ENCODE data around the gene FAIM. TPM values are rescaled to one million over a fixed set of nuclear protein-coding genes. Genes with fewer than 3 reads are reported as not detected.
"Not testable (repeated sequence)": the region's sequence is repeated elsewhere in the genome, so short reads cannot be mapped to it uniquely, and the experiment has no call there.

FAIM gene, protein sequence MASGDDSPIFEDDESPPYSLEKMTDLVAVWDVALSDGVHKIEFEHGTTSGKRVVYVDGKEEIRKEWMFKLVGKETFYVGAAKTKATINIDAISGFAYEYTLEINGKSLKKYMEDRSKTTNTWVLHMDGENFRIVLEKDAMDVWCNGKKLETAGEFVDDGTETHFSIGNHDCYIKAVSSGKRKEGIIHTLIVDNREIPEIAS
- polyA plus RNA-seq (2012; ENCODE audit: insufficient read depth, insufficient read length), result 22.0 TPM

DNA sequence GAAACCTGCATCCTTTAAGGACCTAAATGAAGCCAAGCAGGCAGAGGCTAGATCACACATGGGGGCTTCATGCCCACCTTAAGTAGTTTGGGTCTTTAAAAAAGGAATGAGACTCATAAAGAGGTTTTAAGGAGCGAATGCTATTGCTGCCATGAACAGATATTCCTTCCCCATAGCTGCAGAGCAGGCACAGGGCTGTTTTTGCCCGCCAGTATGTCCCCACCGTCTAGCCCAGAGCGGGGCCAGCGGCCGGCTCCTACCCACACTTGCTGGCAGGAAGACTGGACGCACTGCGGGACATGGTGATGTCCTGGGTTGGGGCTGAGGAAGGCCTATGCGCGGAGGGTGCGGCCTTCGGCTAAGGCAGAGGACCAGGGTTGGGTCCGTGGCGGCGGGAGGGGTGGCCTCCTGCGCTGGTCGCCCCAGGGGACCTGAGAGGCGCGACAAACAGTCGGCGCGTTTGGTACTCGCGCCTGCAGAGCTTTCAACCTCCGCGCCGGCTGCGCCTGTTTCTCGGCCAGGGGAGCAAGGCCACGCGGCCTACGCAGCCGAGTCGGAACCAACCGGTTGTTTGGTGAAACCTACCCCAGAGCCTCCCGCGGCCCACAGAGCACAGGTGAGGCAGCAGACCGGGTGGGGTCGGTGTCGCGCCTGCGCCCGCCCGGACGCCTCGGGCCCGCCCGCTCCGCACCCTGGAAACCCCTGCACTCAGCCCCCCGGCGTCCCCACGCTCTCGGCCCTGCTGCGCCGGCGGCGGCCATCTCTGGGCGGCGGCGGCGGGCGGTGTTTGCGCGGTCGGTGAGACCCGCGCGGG, at the start of gene FAIM:
Gene FAIM (plus strand): TSS at position 450 of the 814 bp plus-strand sequence. CDS start 10,956 bp downstream, outside the sequence.
- peak within 1 kb of the TSS; percentile 61 for H3K4me3 ChIP-seq (ENCODE audit: low read length)
- DNase-seq (ENCODE audit: low read depth, low spot score), result no peak

DNA sequence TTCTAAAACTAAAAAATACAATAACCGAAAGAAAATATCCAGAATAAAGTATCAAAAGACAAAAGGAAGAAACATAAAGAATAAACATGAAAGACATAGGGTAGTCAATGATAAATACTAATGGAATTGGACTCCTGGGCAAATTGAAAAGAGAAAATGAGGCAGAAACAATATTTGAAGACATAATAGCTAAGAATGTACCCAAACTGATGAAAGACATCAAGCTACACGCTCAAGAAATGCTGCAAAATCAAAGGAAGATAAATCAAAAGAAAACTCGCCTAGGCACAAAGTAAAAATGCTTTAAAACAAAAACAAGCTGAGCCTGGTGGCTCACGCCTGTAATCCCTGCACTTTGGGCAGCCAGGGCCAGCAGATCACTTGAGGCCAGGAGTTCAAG, 49.4 kb upstream of the FAIM start:
- DNase-seq (ENCODE audit: low read depth, low spot score), result no peak
- no peak overlapping the region for H3K4me3 ChIP-seq (ENCODE audit: low read length)

DNA sequence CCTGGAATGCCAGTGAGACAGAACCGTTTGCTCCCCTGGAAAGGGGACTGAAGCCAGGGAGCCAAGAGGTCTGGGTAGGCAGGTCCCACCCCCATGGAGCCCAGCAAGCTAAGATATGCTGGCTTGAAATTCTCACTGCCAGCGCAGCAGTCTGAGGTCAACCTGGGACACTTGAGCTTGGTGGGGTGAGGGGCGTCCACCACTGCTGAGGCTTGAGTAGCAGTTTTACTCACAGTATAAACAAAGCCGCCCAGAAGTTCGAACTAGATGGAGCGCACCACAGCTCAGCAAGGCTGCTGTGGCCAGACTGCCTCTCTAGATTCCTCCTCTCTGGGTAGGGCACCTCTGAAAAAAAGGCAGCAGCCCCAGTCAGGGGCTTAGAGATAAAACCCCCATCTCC, 48.1 kb upstream of the FAIM start:
- no peak overlapping the region for H3K4me3 ChIP-seq (ENCODE audit: low read length)
- no peak for DNase-seq (ENCODE audit: low read depth, low spot score)

DNA sequence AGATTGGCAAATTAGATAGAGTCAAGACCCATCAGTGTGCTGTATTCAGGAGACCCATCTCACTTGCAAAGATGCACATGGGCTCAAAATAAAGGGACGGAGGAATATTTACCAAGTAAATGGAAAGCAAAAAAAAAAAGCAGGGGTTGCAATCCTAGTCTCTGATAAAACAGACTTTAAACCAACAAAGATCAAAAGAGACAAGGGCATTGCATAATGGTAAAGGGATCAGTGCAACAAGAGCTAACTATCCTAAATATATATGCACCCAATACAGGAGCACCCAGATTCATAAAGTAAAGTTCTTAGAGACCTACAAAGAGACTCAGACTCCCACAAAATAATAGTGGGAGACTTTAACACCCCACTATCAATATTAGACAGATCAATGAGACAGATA, 45.7 kb upstream of the FAIM start:
- not testable (repeated sequence) for DNase-seq (ENCODE audit: low read depth, low spot score); H3K4me3 ChIP-seq (ENCODE audit: low read length)

DNA sequence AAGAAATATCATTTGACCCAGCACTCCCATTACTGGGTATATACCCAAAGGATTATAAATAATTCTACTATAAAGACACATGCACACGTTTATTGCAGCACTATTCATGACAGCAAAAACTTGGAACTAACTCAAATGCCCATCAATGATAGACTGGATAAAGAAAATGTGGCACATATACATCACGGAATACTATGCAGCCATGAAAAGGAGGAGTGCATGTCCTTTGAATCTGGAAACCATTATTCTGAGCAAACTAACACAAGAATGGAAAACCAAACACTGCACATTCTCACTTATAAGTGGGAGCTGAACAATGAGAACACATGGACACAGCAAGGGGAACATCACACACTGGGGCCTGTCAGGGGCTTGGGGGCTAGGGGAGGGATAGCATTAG, 42.3 kb upstream of the FAIM start:
- not testable (repeated sequence) for H3K4me3 ChIP-seq (ENCODE audit: low read length); DNase-seq (ENCODE audit: low read depth, low spot score)

DNA sequence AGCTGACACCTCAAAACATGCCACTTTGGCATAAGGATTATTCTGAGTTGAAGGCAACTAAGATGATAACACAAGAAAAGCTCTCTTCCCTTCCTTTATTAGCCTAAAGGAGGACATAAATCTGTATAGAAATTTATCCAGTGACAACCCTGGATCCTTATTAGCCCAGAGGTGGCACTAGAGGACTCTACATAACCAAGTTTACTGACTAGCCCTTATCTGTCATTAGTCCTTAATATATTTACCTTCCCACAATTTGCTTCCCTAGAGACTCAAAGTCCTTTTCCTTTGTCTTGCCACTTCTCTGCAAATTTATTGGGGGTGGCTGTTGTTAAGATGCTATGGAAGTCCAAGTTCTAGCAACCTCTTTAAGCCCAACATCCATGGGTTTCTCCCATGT, 41.2 kb upstream of the FAIM start:
- no peak for DNase-seq (ENCODE audit: low read depth, low spot score)
- no peak overlapping the region for H3K4me3 ChIP-seq (ENCODE audit: low read length)

DNA sequence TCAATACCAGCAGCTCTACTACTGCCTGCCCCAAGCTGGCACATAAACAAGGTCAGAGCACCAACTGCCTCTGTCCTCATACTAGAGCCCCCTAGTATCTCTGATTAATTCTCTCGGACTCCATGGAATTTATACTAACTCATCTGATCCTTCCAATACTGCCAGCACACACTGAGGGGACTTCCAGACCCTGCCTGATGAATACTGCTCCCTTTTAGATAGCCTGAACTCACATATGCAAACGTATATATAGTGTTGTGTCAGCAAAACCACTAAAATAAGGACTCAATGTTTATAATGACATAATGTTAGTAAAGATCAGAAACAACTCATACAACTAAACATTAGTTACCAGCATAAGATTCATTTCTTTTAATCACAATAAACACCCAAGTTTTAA, 39.5 kb upstream of the FAIM start:
- no peak overlapping the region for H3K4me3 ChIP-seq (ENCODE audit: low read length)
- no peak for DNase-seq (ENCODE audit: low read depth, low spot score)

DNA sequence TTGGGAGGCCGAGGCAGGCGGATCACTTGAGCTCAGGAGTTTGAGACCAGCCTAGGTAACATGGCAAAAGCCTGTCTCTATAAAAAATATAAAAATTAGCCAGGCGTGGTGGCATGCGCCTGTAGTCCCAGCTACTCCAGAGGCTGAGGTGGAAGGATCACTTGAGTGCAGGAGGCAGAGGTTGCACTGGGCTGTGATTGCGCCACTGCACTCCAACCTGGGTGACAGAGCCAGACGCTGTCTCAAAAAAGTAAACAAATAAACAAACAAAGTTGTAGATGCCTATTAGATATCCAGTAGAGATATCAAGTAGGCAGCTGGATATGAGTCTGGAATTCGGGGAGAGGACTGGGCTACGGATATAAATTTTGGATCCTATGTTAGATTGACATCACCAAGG, 38.9 kb upstream of the FAIM start:
- H3K4me3 ChIP-seq (ENCODE audit: low read length); DNase-seq (ENCODE audit: low read depth, low spot score): not testable (repeated sequence)

DNA sequence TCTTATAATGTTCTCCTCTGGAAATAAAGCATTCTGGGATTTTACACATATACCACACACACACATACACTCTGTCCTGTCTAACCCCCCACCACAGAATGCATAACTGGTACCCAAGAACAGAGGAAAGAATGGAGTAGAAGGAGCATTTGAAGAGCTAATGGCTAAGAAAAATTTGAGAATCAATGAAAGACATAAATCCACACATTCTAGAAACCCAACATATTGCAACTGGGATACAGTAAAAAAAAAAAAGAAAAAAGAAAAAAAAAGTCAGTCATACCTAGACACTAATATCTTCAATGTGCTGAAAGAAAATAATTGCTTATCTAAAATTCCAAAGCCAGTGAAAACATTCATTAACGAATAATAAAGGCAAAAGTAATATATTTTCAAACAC, 35.4 kb upstream of the FAIM start:
- no peak for DNase-seq (ENCODE audit: low read depth, low spot score)

DNA sequence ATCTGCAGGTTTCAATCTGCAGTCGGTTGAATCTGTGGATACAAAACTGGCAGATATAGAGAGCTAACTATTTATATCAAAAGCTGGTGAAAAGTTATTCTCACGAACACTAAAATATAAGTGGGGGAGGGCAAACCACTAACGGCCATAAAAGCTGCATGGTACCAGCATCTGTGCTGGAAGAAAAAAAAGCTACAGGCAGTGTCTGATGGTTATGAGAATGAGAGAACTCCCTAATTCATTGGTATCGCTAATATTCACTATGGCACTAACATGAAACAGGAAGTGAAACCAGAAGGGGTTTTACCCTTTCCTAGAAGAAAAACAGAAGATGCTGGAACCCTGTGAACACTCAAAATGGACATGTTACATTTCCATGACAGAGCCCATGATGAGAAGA, 30.4 kb upstream of the FAIM start:
- DNase-seq (ENCODE audit: low read depth, low spot score), result peak; percentile 96
- H3K4me3 ChIP-seq (ENCODE audit: low read length), result peak overlapping the region; percentile 42

More for the DNA sequence above, 35.4 kb upstream of the FAIM start:
- H3K4me3 ChIP-seq (ENCODE audit: low read length), result no peak overlapping the region

DNA sequence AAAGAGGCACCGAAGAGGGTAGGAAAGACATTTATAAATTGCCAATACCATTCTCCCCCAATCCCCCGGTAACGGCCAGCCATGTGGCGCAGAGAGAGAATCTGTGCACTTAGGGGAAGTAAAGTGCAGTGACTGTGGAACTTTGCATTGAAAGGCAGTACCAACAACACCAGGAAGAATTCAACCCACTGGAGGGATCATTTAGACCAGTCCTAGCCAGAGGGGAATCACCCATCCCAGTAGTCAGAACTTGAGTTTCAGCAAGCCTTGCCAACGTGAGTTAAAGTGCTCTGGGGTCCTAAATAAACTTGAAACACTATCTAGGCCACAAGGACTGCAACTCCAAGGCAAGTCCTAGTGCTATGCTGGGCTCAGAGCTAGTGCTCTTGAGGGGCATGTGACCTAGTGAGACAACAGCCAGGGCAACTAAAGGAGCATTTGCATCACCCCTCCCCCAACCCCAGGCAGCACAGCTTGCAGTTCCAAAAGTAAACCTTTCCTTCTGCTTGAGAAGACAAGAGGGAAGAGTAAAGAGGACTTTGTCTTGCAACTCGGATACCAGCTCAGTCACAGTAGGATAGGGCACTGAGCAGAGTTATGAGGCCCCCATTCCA, 29.5 kb upstream of the FAIM start:
- H3K4me3 ChIP-seq (ENCODE audit: low read length), result peak overlapping the region; percentile 42
- DNase-seq (ENCODE audit: low read depth, low spot score), result peak; percentile 84

DNA sequence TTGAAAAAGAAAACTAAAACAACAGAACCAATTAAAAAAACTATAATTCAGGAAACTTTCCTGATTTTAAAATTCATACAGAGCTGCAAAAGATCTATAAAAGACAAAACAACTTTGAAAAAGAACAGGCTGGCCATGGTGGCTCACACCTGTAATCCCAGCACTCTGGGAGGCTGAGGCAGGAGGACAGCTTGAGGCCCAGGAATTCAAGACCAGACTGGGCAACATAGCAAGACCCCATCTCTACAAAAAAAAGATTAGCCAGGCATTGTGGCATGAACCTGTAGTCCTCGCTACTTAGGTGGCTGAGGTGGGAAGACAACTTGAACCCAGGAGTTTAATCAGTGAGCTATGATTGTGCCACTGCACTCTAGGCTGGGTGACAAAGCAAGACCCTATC, 21.2 kb upstream of the FAIM start:
- no peak overlapping the region for H3K4me3 ChIP-seq (ENCODE audit: low read length)
- DNase-seq (ENCODE audit: low read depth, low spot score), result no peak

DNA sequence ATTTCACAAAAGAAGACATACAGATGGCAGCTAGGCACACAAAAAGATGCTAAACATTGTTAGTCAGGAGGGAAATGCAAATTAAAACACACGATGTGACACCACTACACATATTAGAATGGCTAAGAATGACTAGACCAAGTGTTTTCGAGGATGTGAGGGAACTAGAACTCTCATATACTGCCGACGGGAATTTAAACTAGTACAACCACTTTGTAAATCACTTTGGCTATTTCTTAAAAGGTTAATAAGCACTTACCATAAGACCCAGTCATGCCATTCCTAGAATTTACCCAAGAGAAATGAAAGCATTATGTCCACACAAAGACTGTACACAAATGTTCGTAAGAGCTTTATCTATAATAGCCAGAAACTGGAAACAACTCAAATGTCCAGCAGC, 20.1 kb upstream of the FAIM start:
- DNase-seq (ENCODE audit: low read depth, low spot score), result no peak
- no peak overlapping the region for H3K4me3 ChIP-seq (ENCODE audit: low read length)

DNA sequence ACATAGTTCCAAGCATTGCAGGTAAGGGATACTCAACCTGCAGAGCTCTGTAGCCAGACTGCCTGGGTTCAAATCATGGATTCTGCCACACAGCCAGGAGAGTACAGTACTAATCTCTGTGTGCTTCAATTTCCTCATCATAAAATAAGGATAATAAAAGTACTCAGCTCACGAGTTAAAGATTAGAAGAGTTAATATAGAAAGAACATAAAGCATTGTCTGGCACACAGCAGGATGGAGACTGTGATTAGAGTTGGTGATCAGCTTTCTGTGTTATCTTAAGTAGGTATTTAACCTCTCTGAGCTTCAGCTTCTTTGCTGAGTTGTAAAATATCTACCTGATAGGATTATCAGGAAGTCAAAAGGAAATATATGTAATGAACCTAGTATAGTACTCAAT, 17.2 kb upstream of the FAIM start:
- H3K4me3 ChIP-seq (ENCODE audit: low read length), result peak overlapping the region; percentile 91
- no peak for DNase-seq (ENCODE audit: low read depth, low spot score)

DNA sequence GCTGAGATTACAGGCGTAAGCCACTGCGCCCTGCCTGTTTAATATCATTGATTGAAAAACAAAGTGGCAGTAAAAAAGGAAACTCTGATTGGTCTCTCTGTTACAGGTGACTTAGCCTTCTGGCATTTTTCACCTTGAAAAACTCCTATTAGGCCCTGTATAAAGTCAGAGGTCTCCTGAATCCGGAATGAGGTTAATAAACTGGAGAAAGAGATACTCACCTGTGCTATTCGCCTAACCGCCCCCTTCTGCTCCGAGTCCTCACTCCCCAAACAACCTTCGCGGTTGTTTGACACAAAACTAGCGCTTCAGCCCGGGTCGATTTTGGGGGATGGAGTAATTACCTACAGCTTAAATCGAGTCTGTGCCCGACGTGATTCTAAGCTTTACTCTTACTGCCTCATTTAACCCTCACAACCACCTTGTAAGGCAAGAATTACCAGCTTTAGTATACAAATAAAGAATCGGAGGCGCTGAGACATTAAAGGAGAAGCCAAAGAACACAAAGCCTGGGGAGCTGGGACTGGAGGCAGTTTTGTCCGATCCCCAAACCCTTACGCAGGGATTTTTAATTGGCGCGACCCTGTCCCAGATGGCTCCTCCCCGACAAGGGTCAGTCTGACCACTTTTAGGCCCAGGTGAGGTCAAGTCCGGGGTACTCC, 15.0 kb upstream of the FAIM start:
- peak overlapping the region; percentile 91 for H3K4me3 ChIP-seq (ENCODE audit: low read length)
- no peak for DNase-seq (ENCODE audit: low read depth, low spot score)

DNA sequence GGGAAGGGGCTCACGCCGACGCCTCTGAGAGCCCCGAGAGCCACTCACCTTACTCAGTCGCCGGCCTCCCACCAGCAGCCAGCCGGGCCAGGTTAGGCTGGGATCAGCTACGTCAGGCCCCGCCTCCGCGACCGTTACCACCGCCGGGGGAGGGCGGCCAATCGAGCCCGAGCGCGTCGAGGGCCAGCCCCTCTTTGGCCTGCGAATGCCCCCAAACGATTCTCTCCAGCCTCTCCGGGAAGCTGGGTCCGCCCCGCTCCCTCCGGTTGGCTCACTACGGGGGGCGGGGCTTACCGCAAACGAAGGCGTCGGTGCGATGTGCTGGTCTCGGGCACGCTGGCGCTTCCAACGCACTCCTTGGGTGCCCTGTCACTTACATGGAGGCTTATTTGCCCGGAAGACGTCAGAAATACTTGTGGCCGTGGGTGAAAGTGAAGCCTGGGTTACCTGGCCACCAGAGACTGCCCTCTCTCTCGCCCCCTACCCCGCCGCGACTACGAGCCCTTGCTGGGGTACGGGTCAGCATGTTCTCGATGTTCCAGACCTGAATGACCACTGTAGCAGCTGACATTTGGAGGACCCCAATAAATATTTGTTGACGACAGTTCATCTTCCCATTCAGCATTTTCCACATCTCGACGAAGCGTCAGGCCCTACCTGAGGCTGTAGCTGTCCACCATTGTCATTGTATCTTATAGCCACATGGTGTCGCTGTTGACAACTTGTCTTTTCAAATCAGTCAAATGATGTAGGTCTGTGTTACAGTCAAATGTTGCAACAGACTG, 14.2 kb upstream of the FAIM start, which contains the start of gene CEP70:
Gene CEP70 (minus strand): TSS at position 111 of the 785 bp plus-strand sequence. CDS start 21,333 bp downstream, outside the sequence.
- peak within 1 kb of the TSS; percentile 91 for H3K4me3 ChIP-seq (ENCODE audit: low read length)
- peak; percentile 93 for DNase-seq (ENCODE audit: low read depth, low spot score)

DNA sequence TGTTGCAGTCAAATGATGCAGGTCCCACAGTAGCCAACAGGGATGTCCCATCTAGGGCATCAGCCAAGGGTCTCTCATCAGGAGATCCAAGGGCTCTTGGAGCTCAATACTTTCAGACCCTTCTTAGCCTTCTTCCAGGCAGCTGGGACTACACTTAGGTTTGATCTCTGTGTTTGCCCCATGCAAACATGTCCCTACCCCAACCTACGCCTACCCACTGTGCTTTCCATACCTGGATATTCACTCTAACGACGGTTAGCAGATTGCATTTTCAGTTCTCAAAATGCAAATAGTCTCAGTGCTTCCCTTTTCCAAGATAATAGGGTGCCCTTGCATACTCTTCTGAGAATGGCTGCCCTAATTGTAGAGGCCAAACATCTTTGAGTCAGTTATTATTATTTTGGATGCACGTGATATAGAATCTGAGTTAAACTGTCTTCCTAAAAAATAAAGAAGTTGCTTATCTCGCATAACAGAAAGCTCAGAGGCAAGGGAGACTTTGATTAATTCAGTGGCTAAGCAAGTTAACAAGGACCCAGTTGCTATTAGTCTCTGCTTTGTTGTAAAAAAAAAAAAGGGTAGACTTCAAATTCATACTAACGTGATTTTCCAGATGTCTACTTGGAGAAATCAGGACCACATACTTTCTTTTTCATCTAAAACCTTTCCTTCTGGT, 13.5 kb upstream of the FAIM start:
- DNase-seq (ENCODE audit: low read depth, low spot score), result no peak
- peak overlapping the region; percentile 91 for H3K4me3 ChIP-seq (ENCODE audit: low read length)
